Adrenal gland (tissue), 12 donors: ENCODE data around the gene ST7. TPM values are rescaled to one million over a fixed set of nuclear protein-coding genes. Genes with fewer than 3 reads are reported as not detected.

Source experiments
- DNase-seq, 7 donors: peaks; one replicate each; pipeline ENCODE4 v3.0.0-alpha.2; 2019 to 2020
- H3K27ac ChIP-seq, 5 donors: fragments of 200-600 bp; sonication (generic) in 4 of 5; 1 replicate in 3 of 5; 2 replicates in 2 of 5; pipeline versions ENCODE4 v1.5.1 to v1.8.0; 2016 to 2020; ENCODE audit warnings: mild to moderate bottlenecking in 1 of 5
- H3K27me3 ChIP-seq: fragments of 200-600 bp; 2 replicates; pipeline ENCODE4 v1.8.0; 2021
- H3K36me3 ChIP-seq, 2 donors: fragments of 200-600 bp; replicated peaks in 1 of 2; 1 replicate in 1 of 2; 2 replicates in 1 of 2; pipeline versions ENCODE4 v1.5.1 to v1.8.0; 2018 to 2022
- H3K4me1 ChIP-seq, 2 donors: fragments of 200-600 bp; replicated peaks in 1 of 2; 1 replicate in 1 of 2; 2 replicates in 1 of 2; pipeline versions ENCODE4 v1.5.1 to v1.8.0; 2018 to 2021
- H3K4me3 ChIP-seq, 4 donors: fragments of 200-600 bp; sonication (generic) in 3 of 4; one replicate each; pipeline ENCODE4 v1.5.1; 2016 to 2018
- H3K9me3 ChIP-seq, 3 donors: fragments of 200-600 bp; sonication (generic) in 1 of 3; replicated peaks in 1 of 3; 1 replicate in 2 of 3; 2 replicates in 1 of 3; pipeline versions ENCODE4 v1.5.1 to v1.8.0; 2016 to 2021
- CTCF ChIP-seq, 6 experiments: fragments of 450-650 bp in 4 of 6; fragments of 200-600 bp in 2 of 6; sonication (generic) in 1 of 6; IDR thresholded peaks; 1 replicate in 5 of 6; 2 replicates in 1 of 6; pipeline versions ENCODE4 v1.5.1 to v1.8.0; 2016 to 2021; ENCODE audit warnings: antibody characterized with exemption in 6 of 6, mild to moderate bottlenecking in 2 of 6, moderate library complexity in 1 of 6
- POLR2A ChIP-seq, 2 donors: fragments of 450-650 bp; IDR thresholded peaks; one replicate each; pipeline ENCODE4 v1.6.1; 2017; ENCODE audit warnings: antibody characterized with exemption in 2 of 2, mild to moderate bottlenecking in 2 of 2, moderate library complexity in 1 of 2
- WGBS, 4 donors: extraction: QIAGEN DNeasy Blood & Tissue Kit in 2 of 4; methylation state at CpG; one replicate each; pipeline versions ENCODE4 v1.1.5 to v1.1.7; 2013 to 2017; 5-methylcytosine and 5-hydroxymethylcytosine counted together
- intact Hi-C, 2 donors: fragments of 100-400 bp; cut with DNase I; formaldehyde crosslinking; loops; one replicate each; pipeline versions ENCODE4 v1.14.1 to v1.15.0; 2022 to 2023
- polyA plus RNA-seq, 3 donors: library from polyadenylated mRNA; stranded (reverse); fragments of 200-250 nt in 2 of 3; fragments of 350-450 nt in 1 of 3; fragmentation: Illumina TruSeq in 1 of 3; extraction: RNeasy Lipid Tissue Mini Kit (QIAGEN cat#74804) in 1 of 3; gene quantifications; one replicate each; pipeline ENCODE4 v1.2.3, GENCODE V29; 2013 to 2014
- total RNA-seq, 9 donors: library from RNA; depleted of rRNA in 4 of 9; stranded (reverse); fragments of >200 nt in 4 of 9; fragments of 120-200 nt in 1 of 9; fragmentation: NEBNext Ultra II Directional in 1 of 9; extraction: Animal tissue kit (Norgen Biotek cat#: 25700) in 1 of 9; gene quantifications; one replicate each; pipeline versions ENCODE4 v1.1.0 to v1.2.4, GENCODE V29; 2013 to 2023
- donor health status: healthy with polysubstance abuse.
- donor health status: Bipolar disorder and iron deficiency.
- donor health status: DM: yes; HTN: yes; CAD: no.
- donor health status: DM: no; HTN: no; CAD: no.
- donor health status: DM: no; HTN: no; CAD: no.
- donor health status: DM: yes; HTN: yes; CAD: no.

ST7 gene
- total and polyA plus RNA-seq, 12 donors = 15.7 to 69.9 (median 33.1) TPM

GRCh38 chr7:116940689-116941370, 12.5 kb upstream of the ST7 start:
- 75 to 92% (median 83%) methylated on average over 7 to 8 of the region's 8 CpGs for WGBS, 4 donors
- Histone ChIP-seq H3K36me3 (no peaks in the 10 kb centered on the region), H3K27ac (no peak overlapping the region), H3K27me3 (no peaks in the 10 kb centered on the region), H3K4me3 (no peak overlapping the region), H3K4me1 (no peaks in the 10 kb centered on the region), H3K9me3 (no peaks in the 10 kb centered on the region)
- intact Hi-C loops = no loop called here
- TF ChIP-seq POLR2A (IDR thresholded peaks at IDR 0.05) = no peak
- no peak for TF ChIP-seq CTCF (IDR thresholded peaks at IDR 0.05)
- no peak for DNase-seq

- intact Hi-C loops = no loop called here
- DNase-seq = no peak
- WGBS, 4 donors = 76 to 91% (median 82%) methylated on average over 2 of the region's 2 CpGs
- TF ChIP-seq CTCF (IDR thresholded peaks at IDR 0.05) (no peak), POLR2A (IDR thresholded peaks at IDR 0.05) (no peak)
- no peak overlapping the region for H3K27ac ChIP-seq
- no peaks in the 10 kb centered on the region for H3K4me1 ChIP-seq
- H3K36me3 ChIP-seq = no peaks in the 10 kb centered on the region
- H3K27me3 ChIP-seq = no peaks in the 10 kb centered on the region
- H3K9me3 ChIP-seq = no peaks in the 10 kb centered on the region
- H3K4me3 ChIP-seq = no peak overlapping the region
Observed at GRCh38 chr7:116942504-116942903, 10.8 kb upstream of the ST7 start.

- Histone ChIP-seq H3K4me1 (peaks cover 0 to 7% of the 10 kb centered on the region in 2 donors), H3K9me3 (no peaks in the 10 kb centered on the region), H3K27me3 (no peaks in the 10 kb centered on the region), H3K36me3 (no peaks in the 10 kb centered on the region), H3K27ac (no peak overlapping the region), H3K4me3 (no peak overlapping the region)
- WGBS, 4 donors = 71 to 92% (median 83%) methylated on average over 3 of the region's 3 CpGs
- intact Hi-C loops = no loop called here
- TF ChIP-seq POLR2A (IDR thresholded peaks at IDR 0.05) = no peak
- TF ChIP-seq CTCF (IDR thresholded peaks at IDR 0.05) = no peak
- DNase-seq = no peak
Observed at GRCh38 chr7:116948934-116949333, 4.4 kb upstream of the ST7 start.

GRCh38 chr7:116949941-116950801, 3.1 kb upstream of the ST7 start:
- no peak for TF ChIP-seq CTCF (IDR thresholded peaks at IDR 0.05)
- no peak for TF ChIP-seq POLR2A (IDR thresholded peaks at IDR 0.05)
- Histone ChIP-seq H3K4me3 (no peak overlapping the region), H3K27me3 (no peaks in the 10 kb centered on the region), H3K4me1 (peaks cover 0 to 14% of the 10 kb centered on the region in 2 donors), H3K9me3 (no peaks in the 10 kb centered on the region), H3K27ac (no peak overlapping the region), H3K36me3 (no peaks in the 10 kb centered on the region)
- intact Hi-C loops = no loop called here
- 79 to 93% (median 87%) methylated on average over 8 to 9 of the region's 9 CpGs for WGBS, 4 donors
- no peak for DNase-seq
